ENCODE results near the gene FMO1.

DNA sequence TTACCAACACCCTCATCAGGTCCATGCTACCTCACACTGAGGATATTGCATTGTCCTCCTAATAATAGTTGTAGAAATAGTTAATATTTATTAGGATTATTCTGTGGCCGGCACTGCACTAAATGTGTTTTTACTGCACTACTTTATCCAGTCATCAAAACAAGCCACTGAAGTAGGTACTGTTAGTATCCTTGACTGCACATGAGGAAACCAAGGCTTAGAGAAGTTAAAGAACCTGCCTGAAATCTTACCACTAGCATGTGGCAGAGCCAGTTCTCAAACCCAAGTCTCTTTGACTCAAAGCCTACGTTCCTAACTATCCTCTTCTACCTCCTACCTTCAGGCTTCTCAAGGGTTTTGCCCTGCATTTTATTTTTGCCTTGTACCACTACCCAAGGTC is 30.9 kb downstream of the FMO1 start:
- TF ChIP-seq, protein P1, sequence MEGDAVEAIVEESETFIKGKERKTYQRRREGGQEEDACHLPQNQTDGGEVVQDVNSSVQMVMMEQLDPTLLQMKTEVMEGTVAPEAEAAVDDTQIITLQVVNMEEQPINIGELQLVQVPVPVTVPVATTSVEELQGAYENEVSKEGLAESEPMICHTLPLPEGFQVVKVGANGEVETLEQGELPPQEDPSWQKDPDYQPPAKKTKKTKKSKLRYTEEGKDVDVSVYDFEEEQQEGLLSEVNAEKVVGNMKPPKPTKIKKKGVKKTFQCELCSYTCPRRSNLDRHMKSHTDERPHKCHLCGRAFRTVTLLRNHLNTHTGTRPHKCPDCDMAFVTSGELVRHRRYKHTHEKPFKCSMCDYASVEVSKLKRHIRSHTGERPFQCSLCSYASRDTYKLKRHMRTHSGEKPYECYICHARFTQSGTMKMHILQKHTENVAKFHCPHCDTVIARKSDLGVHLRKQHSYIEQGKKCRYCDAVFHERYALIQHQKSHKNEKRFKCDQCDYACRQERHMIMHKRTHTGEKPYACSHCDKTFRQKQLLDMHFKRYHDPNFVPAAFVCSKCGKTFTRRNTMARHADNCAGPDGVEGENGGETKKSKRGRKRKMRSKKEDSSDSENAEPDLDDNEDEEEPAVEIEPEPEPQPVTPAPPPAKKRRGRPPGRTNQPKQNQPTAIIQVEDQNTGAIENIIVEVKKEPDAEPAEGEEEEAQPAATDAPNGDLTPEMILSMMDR (IDR thresholded peaks at IDR 0.05) = no peak
- TF ChIP-seq POLR2AphosphoS5 (IDR thresholded peaks at IDR 0.05) = no peak

All from prostate gland (tissue), 2 donors.